Measurements from ENCODE around the gene HMX2. TPM values are rescaled to one million over a fixed set of nuclear protein-coding genes. Genes with fewer than 3 reads are reported as not detected.

HMX2 gene
- total RNA-seq, 1 experiment from 2014 or later = not detected

DNA sequence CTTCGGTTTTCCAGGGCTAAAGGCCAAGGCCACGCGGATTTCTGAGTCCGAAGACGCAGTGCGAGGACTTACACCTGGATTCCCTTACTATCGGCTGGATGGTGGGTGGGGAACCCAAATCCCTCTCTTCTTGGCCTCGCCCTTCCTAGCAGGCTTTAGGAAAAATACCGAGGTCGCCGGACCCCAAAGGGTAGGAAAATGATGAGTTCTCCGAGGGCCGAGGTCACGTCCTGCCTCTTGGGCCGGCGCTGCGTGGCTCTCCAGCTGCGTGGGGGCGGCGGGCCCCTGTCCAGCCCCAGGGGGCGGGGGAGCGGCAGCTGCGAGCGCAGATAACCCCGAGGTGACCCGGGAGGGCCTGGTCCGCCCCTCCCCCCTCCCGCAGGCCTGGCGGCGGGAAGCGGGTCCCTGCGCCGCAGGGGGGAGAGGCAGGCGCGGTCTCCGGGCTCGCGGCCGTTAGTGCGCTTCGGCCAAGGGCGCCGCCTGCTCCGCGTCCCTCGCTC lies 13.0 kb upstream of the HMX2 start:
- H3K4me1 ChIP-seq = no peaks in the 10 kb centered on the region
- DNase-seq = peak; percentile 20 to 23

GRCh38 chr10:123135415-123136141 lies 12.4 kb upstream of the HMX2 start, which contains the start of gene HMX3:
TSS of gene HMX3 (plus strand) at chr10:123135970. CDS start at chr10:123136051, 81 bp downstream.
- H3K9me3 ChIP-seq (replicated peaks) = no peaks in the 10 kb centered on the region
- H3K4me3 ChIP-seq = peak within 1 kb of the TSS; percentile 52
- no peaks in the 10 kb centered on the region for H3K4me1 ChIP-seq
- H3K27ac ChIP-seq = peak within 1 kb of the TSS; percentile 36
- no peaks in the 10 kb centered on the region for H3K27me3 ChIP-seq
- DNase-seq = peak in 1 of 2 experiments; percentile 7
- no peaks in the 10 kb centered on the region for H3K36me3 ChIP-seq

More for the DNA sequence above, 13.0 kb upstream of the HMX2 start:
- Histone ChIP-seq H3K9me3 (replicated peaks) (no peaks in the 10 kb centered on the region), H3K4me3 (peak overlapping the region; percentile 52), H3K27ac (peak overlapping the region; percentile 36; the same call in 1 of the 2 replicates), H3K27me3 (no peaks in the 10 kb centered on the region), H3K36me3 (no peaks in the 10 kb centered on the region)

GRCh38 chr10:123136221-123136805 lies 11.6 kb upstream of the HMX2 start:
- Histone ChIP-seq H3K9me3 (replicated peaks) (no peaks in the 10 kb centered on the region), H3K4me3 (no peak overlapping the region), H3K4me1 (no peaks in the 10 kb centered on the region), H3K27ac (no peak overlapping the region), H3K36me3 (no peaks in the 10 kb centered on the region), H3K27me3 (no peaks in the 10 kb centered on the region)
- DNase-seq = no peak

DNA sequence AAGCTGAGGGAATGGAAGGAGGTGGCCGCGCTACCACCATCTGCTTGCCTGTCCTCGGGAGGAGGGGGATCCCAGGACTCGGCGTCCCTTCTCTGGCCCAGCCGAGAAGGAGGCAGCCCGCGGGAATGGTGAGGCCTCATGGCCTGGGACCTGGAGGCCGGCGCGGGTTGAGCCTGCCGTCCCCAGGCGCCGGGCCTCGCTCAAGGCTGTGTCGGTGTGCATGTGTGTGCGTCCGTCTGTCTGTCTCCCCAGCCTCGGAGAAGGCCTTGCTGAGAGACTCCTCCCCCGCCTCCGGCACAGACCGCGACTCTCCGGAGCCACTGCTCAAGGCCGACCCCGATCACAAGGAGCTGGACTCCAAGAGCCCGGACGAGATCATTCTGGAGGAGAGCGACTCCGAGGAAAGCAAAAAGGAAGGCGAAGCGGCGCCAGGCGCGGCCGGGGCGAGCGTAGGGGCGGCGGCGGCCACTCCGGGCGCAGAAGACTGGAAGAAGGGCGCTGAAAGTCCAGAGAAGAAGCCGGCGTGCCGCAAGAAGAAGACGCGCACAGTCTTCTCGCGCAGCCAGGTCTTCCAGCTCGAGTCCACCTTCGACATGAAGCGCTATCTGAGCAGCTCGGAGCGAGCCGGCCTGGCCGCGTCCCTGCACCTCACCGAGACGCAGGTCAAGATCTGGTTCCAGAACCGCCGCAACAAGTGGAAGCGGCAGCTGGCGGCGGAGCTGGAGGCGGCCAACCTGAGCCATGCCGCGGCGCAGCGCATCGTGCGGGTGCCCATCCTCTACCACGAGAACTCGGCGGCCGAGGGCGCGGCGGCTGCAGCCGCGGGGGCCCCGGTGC lies 10.9 kb upstream of the HMX2 start:
- DNase-seq = no peak
- Histone ChIP-seq H3K9me3 (replicated peaks) (no peaks in the 10 kb centered on the region), H3K4me1 (no peaks in the 10 kb centered on the region), H3K27ac (no peak overlapping the region), H3K27me3 (no peaks in the 10 kb centered on the region), H3K4me3 (no peak overlapping the region), H3K36me3 (no peaks in the 10 kb centered on the region)

- H3K4me1 ChIP-seq = no peaks in the 10 kb centered on the region
- no peak for DNase-seq
- H3K9me3 ChIP-seq (replicated peaks) = no peaks in the 10 kb centered on the region
- no peaks in the 10 kb centered on the region for H3K36me3 ChIP-seq
- no peak overlapping the region for H3K4me3 ChIP-seq
- H3K27ac ChIP-seq = no peak overlapping the region
- no peaks in the 10 kb centered on the region for H3K27me3 ChIP-seq
Observed at GRCh38 chr10:123139165-123139520, 8.8 kb upstream of the HMX2 start.

DNA sequence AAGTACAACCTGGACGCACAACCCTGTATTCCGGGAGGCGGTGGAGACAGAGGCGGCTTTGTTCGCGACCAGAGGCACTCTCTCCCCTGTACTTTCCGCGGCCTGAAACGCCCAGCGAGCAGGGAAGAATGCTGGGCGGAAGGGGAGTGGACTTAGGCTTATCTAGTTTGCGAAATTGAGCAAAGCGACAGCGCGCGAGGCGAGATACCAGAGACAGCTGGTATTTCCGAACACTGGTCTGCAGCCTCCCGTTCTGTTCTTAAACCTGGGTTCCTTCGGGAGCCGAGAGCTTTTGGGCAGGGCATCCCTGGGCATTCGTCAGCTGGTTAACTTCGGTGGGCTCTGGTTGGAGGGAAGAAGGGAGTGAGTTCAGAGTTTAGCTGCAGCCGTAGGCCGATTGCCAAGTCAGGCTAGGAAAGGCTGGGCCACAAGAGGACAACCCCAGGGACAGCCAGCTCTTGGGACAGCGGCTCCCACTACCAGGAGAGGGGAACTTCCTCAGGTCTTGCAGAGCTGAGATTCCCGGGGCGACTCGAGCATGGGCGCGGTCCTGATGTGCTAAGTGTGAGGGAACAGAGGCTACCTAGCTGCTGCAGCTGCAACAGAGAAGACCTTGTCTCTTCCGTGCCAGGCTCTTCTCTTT lies 8.3 kb upstream of the HMX2 start:
- no peaks in the 10 kb centered on the region for H3K27me3 ChIP-seq
- peak; percentile 27 to 46 for DNase-seq
- H3K27ac ChIP-seq = no peak overlapping the region
- H3K9me3 ChIP-seq (replicated peaks) = no peaks in the 10 kb centered on the region
- H3K4me1 ChIP-seq = no peaks in the 10 kb centered on the region
- H3K36me3 ChIP-seq = no peaks in the 10 kb centered on the region
- 0 out of 2 replicates have a peak overlapping the region, but pooled peaks have one; percentile 11 for H3K4me3 ChIP-seq

GRCh38 chr10:123140164-123140982 lies 7.6 kb upstream of the HMX2 start:
- Histone ChIP-seq H3K4me3 (no peak overlapping the region), H3K9me3 (replicated peaks) (no peaks in the 10 kb centered on the region), H3K4me1 (no peaks in the 10 kb centered on the region), H3K27ac (no peak overlapping the region), H3K27me3 (no peaks in the 10 kb centered on the region), H3K36me3 (no peaks in the 10 kb centered on the region)
- no peak for DNase-seq

DNA sequence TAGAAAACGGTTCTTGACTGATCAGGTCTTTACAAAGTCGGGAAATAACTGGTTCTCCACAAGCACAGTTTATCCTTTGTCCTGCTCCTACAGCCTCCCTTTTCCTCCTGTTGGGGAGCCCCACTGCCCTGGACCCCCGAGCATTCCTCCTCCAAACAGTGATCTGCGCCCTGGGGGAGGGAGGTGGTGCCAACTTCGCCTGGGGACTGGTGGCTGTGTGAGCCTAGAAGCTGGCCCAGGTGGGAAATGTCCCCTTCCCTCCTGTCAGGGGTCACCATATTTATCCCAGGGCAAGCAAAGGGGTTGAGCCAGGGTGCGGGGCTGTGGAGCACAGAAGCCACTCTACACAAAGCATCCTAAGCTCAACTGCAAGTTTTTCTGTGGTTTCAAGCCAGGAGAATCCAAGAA lies 6.9 kb upstream of the HMX2 start:
- no peaks in the 10 kb centered on the region for H3K4me1 ChIP-seq
- no peak for DNase-seq
- no peak overlapping the region for H3K27ac ChIP-seq
- no peaks in the 10 kb centered on the region for H3K27me3 ChIP-seq
- H3K4me3 ChIP-seq = no peak overlapping the region
- no peaks in the 10 kb centered on the region for H3K36me3 ChIP-seq
- no peaks in the 10 kb centered on the region for H3K9me3 ChIP-seq (replicated peaks)

DNA sequence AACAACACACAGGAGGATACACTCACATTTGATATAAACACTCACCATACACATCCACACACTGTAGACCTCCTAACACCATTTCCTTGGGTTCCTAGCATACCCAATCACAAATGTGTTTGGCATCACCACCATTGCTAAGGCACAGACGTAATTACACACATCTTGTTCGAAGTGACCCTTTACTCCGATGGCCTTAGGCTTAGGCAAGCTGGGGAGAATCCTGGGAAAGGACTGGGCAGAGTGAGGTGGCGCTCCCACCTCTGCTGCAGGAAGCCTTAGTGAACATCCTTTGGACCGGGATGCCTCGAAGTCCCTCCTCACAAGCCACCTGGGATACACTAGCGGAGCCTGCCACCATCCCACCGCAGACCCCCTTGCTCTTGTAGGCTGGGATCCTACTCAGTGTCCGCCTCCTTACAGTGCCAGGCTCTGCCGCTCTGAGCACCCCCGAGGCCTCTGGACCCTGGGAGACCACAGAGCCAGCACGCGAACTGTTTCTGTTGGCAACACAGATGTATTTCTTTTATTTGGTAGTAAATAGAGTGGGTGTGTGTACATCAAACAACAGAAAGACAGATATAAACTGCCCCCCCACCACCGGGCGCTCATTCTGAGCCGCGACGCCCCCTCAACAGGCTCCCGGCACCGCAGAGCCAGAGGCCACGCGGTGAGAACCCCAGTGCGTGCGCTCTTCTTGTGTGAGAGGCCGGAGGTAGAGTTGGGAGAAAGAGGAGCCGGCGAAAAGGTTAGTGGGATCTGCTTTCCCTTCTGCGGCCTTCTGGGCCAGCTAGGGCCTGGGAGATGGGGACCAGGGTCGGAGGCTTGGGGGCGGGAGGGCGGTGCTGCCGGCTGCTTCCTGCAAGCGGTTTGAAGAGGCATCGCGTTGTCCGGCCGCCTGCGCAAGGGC lies 5.9 kb upstream of the HMX2 start:
- DNase-seq = no peak
- no peaks in the 10 kb centered on the region for H3K27me3 ChIP-seq

GRCh38 chr10:123142701-123143161 lies 5.2 kb upstream of the HMX2 start:
- Histone ChIP-seq H3K27me3 (no peaks in the 10 kb centered on the region), H3K4me1 (no peaks in the 10 kb centered on the region), H3K27ac (no peak overlapping the region), H3K4me3 (no peak overlapping the region), H3K9me3 (replicated peaks) (no peaks in the 10 kb centered on the region), H3K36me3 (no peaks in the 10 kb centered on the region)
- no peak for DNase-seq

More for the DNA sequence above, 5.9 kb upstream of the HMX2 start:
- no peaks in the 10 kb centered on the region for H3K36me3 ChIP-seq
- no peaks in the 10 kb centered on the region for H3K4me1 ChIP-seq
- no peak overlapping the region for H3K27ac ChIP-seq
- H3K9me3 ChIP-seq (replicated peaks) = no peaks in the 10 kb centered on the region
- H3K4me3 ChIP-seq = no peak overlapping the region

GRCh38 chr10:123143162-123143824 lies 4.6 kb upstream of the HMX2 start:
- Histone ChIP-seq H3K36me3 (no peaks in the 10 kb centered on the region), H3K9me3 (replicated peaks) (no peaks in the 10 kb centered on the region), H3K4me1 (no peaks in the 10 kb centered on the region), H3K27me3 (no peaks in the 10 kb centered on the region), H3K4me3 (no peak overlapping the region), H3K27ac (no peak overlapping the region)
- no peak for DNase-seq

- no peak for DNase-seq
- H3K4me1 ChIP-seq = no peaks in the 10 kb centered on the region
Observed at GRCh38 chr10:123143825-123144168, 4.1 kb upstream of the HMX2 start.

More at GRCh38 chr10:123143825-123144168, 4.1 kb upstream of the HMX2 start:
- Histone ChIP-seq H3K4me3 (no peak overlapping the region), H3K27me3 (no peaks in the 10 kb centered on the region), H3K9me3 (replicated peaks) (no peaks in the 10 kb centered on the region), H3K27ac (no peak overlapping the region), H3K36me3 (no peaks in the 10 kb centered on the region)

Data from SJCRH30 (cell line).